AG04449 (cell line): ENCODE measurements around the gene PEAK1.
A peak's percentile ranks its signal among the peaks of the same experiment; 100 is the strongest.
"Not testable (repeated sequence)": the region's sequence is repeated elsewhere in the genome, so short reads cannot be mapped to it uniquely, and the experiment has no call there.

Experiments used
- CTCF ChIA-PET: fragments of 350-600 bp; formaldehyde crosslinking; extraction: SDS; loops from one replicate; lab custom pipeline; 2021; ENCODE audit warnings: antibody characterized with exemption; lab: Yijun Ruan, JAX
- POLR2A ChIA-PET: fragments of 400-600, 350-600 bp; formaldehyde crosslinking; extraction: SDS; loops from one replicate; lab custom pipeline; 2020; ENCODE audit warnings: antibody characterized with exemption, inconsistent platforms; lab: Yijun Ruan, JAX
- DNase-seq: peaks from one replicate; pipeline ENCODE4 v3.0.0-alpha.2; 2010; ENCODE audit warnings: low read depth, low spot score
- H3K4me3 ChIP-seq: 2 replicates; pipeline ENCODE4 v1.5.1; 2011; ENCODE audit warnings: low read depth, mild to moderate bottlenecking, control low read depth, low read length
- CTCF ChIP-seq: IDR thresholded peaks from one replicate; pipeline ENCODE4 v1.5.1; 2011; ENCODE audit warnings: mild to moderate bottlenecking, moderate library complexity, low read length, control low read depth, inconsistent platforms; ENCODE audit not compliant: insufficient read depth; ENCODE audit errors: missing control alignments

Gene PEAK1

GRCh38 chr15:77276096-77276495 is 143.8 kb downstream of the PEAK1 start:
- no peak overlapping the region for H3K4me3 ChIP-seq
- ChIA-PET CTCF (no interaction called here), POLR2A (no interaction called here)
- TF ChIP-seq CTCF: no peak
- no peak for DNase-seq

GRCh38 chr15:77273136-77273535 is 146.8 kb downstream of the PEAK1 start:
- POLR2A ChIA-PET, DNase-seq, H3K4me3 ChIP-seq: not testable (repeated sequence)
- CTCF ChIA-PET: interaction anchor here (1.5 kb wide), 1 partner anchor 270 kb away, joined by 4 read pairs; no protein-coding TSS in a partner anchor

- no peak for TF ChIP-seq CTCF
- peak; percentile 74 for DNase-seq
- ChIA-PET POLR2A (no interaction called here), CTCF (interaction anchor here (1.0 to 1.5 kb wide), 4 partner anchors 15 to 276 kb away, joined by 3 to 4 read pairs (median 4); no protein-coding TSS in a partner anchor)
- H3K4me3 ChIP-seq: no peak overlapping the region
Observed at GRCh38 chr15:77266708-77267386, 153.1 kb downstream of the PEAK1 start.

GRCh38 chr15:77255385-77255784 is 164.5 kb downstream of the PEAK1 start:
- ChIA-PET CTCF (no interaction called here), POLR2A (no interaction called here)
- H3K4me3 ChIP-seq: no peak overlapping the region
- TF ChIP-seq CTCF: no peak
- DNase-seq: no peak

GRCh38 chr15:77251662-77252061 is 168.2 kb downstream of the PEAK1 start:
- POLR2A ChIA-PET: interaction anchor here (0.5 kb wide), 1 partner anchor 106 kb away, joined by 3 read pairs; no protein-coding TSS in a partner anchor
- no peak for TF ChIP-seq CTCF
- DNase-seq: no peak
- H3K4me3 ChIP-seq: no peak overlapping the region
- CTCF ChIA-PET: interaction anchor here (1.2 kb wide), 1 partner anchor 15 kb away, joined by 4 read pairs; no protein-coding TSS in a partner anchor

GRCh38 chr15:77247116-77247515 is 172.8 kb downstream of the PEAK1 start:
- no peak for TF ChIP-seq CTCF
- DNase-seq: no peak
- CTCF ChIA-PET: no interaction called here
- POLR2A ChIA-PET: no interaction called here
- no peak overlapping the region for H3K4me3 ChIP-seq
